TTC549 (cell line): ENCODE results near the gene COL6A1.

Experiments used
- FAIRE-seq: peaks from 2 replicates; lab custom pipeline; 2012; peaks lifted over from hg19 to GRCh38; lab: Jason Lieb, UNC

COL6A1 gene

GRCh38 chr21:45982092-45982757, 655 bp downstream of the COL6A1 start:
- FAIRE-seq = no peak

DNA sequence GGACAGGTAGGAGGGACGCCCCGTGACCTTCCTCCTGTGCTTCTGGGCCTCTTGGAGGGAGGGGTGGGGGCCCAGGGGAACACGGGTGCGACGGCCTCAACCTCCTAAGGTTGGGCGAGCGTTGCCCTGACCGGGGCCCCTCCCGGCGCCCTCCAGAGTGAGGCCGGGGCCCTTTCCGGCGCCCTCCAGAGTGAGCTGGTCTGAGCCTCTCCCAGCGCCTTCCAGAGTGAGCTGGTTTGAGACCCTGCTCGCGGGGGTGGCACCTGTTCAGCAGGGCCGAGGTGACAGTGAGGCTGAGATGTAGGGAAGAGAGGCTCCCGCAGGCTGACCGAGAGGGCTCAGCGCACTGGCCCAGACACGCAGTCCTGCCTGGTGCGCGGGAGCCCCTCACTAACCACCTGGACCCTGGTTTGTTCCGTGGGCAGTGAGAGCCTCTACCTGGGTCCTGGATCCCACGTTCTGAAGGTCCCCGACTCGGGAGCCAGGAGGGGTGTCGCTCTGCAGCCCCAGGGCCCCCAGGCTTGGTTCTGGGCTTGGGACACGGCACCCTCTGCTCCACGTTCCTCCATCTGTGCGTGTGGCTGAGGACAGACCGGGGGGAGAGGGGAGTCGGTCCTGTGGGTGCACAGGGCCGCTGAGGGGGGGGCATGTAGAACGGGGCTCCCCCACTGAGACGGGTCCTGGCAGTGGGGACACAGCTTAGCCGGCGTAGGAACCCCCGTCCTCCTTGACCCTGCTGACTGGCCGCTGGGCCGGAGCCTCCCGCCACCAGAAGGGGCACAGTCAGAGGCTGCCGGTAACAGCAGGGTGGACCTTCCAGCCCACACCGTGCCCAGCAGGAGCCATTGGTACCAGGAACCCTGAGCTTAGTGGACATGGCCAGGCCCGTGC, 1.4 kb downstream of the COL6A1 start:
- no peak for FAIRE-seq

GRCh38 chr21:45983649-45983965, 2.0 kb downstream of the COL6A1 start:
- FAIRE-seq = no peak

DNA sequence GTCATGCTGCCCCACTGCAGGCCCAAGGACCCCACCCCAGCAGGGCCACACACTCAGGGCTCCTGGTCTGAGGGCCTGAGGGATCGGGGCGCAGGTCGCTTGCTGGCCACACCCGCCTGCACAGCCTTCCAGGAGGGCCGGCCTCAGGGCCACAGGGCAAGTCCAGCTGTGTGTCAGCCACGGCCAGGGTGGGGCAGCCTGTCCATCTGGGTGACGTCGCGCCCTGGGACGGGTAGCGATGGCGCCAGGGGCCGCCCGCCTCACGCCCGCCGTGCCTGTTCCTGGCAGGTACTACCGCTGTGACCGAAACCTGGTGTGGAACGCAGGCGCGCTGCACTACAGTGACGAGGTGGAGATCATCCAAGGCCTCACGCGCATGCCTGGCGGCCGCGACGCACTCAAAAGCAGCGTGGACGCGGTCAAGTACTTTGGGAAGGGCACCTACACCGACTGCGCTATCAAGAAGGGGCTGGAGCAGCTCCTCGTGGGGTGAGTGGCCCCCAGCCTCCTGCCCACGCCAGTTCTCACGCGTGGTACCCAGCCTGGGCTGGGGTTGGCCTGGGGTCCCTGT, 2.5 kb downstream of the COL6A1 start:
- FAIRE-seq = no peak

- no peak for FAIRE-seq
These were observed 3.1 kb downstream of the COL6A1 start for GRCh38 chr21:45984584-45985095.

- no peak for FAIRE-seq
These were observed 4.1 kb downstream of the COL6A1 start for GRCh38 chr21:45985471-45986315.

DNA sequence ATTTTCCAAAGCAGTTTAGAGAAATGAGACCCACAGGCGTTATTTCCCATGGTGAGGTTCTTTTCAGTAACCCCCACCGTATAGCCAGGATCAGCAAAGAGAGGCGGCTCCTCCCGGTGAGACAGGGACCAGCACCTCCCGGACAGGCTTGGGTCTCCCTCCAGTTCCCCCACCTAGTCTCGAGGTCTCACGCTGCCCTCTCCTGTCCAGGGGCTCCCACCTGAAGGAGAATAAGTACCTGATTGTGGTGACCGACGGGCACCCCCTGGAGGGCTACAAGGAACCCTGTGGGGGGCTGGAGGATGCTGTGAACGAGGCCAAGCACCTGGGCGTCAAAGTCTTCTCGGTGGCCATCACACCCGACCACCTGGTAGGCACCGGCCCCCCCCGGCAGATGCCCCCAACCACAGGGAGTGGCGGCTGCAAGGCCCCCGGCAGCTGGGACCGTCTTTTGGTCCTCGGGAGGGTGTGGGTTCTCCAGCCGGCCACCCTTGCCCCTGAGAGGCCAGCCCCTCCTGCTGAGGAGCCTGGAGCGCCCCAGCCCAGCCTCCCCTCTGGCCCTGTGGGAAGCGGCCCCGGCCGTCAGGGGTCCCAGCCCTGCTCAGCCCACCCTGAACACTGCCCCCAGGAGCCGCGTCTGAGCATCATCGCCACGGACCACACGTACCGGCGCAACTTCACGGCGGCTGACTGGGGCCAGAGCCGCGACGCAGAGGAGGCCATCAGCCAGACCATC, 4.9 kb downstream of the COL6A1 start:
- no peak for FAIRE-seq

DNA sequence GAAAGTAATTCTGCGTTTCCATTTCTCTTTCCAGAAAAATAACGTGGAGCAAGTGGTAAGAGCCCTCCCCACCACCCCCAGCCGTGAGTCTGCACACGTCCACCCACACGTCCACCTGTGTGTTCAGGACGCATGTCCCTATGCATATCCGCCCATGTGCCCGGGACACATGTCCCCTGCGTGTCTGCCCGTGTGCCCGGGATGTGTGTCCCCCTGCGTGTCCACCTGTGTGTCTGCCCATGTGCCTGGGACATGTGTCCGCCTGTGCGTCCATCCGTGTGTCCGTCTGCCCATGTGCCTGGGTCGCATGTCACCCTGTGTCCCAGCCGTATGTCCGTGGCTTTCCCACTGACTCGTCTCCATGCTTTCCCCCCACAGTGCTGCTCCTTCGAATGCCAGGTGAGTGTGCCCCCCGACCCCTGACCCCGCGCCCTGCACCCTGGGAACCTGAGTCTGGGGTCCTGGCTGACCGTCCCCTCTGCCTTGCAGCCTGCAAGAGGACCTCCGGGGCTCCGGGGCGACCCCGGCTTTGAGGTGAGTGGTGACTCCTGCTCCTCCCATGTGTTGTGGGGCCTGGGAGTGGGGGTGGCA, 5.6 kb downstream of the COL6A1 start:
- FAIRE-seq = no peak

GRCh38 chr21:45988366-45989347, 7.1 kb downstream of the COL6A1 start:
- no peak for FAIRE-seq

DNA sequence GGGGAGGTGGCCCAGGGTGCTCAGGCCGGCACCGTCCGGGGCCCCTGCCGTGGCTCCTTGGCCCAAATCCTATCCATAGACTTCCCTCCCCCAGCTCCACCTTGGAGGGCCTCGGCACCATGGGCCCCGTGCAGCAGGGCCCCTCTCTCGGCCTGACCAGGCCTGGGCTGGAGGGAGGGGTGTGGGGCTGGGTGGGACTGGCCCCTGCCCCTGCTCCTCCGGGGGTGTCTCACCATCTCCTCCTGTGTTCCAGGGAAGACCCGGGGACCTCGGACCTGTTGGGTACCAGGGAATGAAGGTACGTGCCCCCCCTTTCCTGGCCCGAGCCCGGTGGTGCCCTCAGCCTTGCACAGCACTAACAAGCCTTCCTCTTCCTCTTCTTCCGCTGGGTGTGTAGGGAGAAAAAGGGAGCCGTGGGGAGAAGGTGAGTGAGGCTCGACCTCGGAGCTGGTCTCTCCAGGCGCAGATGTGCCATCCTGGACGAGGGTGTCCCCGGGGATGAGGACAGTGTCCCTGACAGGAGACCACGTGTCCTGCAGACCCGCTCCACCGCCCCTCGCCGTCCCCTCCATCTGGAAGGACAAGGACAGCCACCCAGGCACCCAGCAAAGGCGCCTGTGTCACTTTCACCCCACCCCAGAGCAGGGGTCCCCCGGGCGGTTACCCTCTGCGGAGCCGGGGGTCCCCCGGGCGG, 7.9 kb downstream of the COL6A1 start:
- FAIRE-seq = no peak

DNA sequence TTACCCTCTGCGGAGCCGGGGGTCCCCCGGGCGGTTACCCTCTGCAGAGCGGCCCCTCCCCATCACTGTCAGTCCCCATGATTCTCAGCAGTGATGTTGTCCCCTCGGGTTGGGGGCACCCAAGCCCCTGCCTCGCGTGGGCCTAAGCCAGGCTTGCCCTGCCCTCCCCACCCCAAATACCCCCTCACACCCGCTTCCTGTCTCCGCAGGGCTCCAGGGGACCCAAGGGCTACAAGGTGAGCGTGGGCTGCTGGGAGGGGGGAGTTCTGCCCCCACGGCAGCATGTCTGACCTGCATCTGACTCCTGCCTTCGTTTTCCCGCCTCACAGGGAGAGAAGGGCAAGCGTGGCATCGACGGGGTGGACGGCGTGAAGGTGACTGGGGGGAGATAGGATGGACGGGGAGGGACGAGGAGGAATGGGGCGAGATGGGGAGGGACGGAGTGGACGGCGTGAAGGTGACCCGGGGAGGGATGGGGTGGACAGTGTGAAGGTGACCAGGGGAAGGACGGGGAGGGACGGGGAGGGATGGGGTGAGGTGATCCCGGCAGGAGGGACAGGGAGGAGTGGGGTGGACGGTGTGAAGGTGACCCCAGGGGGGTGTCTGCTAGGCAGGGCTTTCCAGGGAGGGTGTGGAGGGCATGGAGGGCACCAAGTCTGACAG, 8.6 kb downstream of the COL6A1 start:
- no peak for FAIRE-seq

DNA sequence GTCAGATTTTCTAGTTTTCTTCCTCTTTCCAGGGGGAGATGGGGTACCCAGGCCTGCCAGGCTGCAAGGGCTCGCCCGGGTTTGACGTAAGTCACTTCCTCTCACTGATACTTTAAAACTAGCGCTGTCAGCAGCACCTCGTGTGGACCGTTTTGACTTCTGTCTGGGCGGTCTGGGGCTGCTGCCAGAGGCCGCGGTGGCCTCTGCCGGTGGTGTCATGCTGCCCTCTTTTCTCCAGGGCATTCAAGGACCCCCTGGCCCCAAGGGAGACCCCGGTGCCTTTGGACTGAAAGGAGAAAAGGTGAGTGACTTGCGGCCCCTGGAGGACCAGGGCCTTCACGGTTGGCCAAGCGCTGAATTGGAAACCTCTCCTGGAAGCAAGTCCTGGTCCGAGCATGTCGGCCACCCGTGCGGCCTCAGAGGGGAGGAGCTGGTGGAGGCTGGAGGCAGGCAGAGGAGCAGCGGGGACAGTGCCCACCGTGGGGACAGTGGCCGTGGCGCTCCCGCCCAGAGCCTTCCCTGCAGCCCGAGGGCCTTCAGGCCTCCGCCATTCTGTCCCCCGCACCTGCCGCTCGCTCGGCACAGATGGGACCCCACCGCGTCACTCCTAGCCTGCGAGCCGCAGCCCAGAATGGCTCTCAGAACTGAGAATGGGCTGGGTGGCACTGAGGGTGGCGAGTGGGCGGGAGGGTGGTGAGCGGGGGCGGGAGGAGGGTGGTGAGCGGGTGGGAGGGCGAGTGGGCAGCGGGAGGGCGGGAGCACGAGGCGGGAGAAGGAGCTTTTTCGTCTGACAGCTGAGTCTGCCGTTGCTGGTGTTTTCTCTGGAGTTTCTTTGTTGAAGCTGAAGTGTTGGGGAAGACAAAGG, 9.4 kb downstream of the COL6A1 start:
- no peak for FAIRE-seq

GRCh38 chr21:45991606-45992300, 10.2 kb downstream of the COL6A1 start:
- no peak for FAIRE-seq

DNA sequence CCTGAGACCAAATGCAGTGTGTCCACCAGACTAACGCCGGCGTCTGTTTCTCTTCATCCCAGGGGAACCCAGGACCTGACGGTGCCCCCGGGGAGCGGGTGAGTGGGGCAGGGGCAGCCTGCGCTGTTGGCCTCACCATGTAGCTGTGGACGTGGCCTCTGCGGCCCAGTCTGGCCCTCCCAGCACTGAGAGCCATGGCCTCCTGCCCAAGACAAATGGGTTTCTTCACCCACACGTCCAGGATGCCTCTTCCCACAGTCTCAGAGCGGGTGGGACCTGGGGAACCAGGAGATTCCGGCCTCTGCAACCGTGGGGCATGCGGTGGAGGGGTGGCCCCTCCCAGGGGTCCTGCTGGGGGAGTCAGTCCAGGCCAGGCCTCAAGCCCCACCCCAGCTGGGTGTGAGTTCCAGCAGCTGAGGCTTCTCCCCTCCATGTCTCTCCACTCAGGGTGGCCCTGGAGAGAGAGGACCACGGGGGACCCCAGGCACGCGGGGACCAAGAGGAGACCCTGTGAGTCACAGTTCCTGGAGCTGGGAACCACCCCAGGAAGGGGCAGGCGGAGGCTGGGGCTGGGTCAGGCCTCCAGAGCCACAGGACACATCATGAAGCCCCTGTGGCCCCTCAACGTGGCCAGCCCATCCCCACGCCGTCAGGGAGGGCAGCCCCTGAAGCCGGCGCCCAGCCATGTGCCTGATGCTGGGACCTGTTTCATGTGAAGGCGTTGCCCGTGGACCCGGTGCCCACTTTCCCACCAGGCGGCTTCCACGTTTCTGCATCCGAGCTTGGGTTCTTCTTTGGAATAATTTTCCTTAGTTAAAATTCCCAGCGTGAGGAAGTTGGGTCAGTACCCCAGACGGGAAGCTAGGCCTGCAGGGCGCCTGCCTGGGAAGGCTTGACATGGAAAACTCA, 11.0 kb downstream of the COL6A1 start:
- no peak for FAIRE-seq

GRCh38 chr21:45993210-45994085, 11.9 kb downstream of the COL6A1 start:
- FAIRE-seq = no peak
